D341Med (cell line): ENCODE data around the gene SLC12A6.

Experiments
- DNase-seq: peaks from one replicate; pipeline ENCODE4 v3.0.0; 2012; ENCODE audit warnings: low spot score

SLC12A6 gene

GRCh38 chr15:34259566-34259965 lies 78.0 kb downstream of the SLC12A6 start:
- no peak for DNase-seq

GRCh38 chr15:34258151-34258550 lies 79.4 kb downstream of the SLC12A6 start:
- no peak for DNase-seq

- no peak for DNase-seq
Observed at GRCh38 chr15:34252545-34252944, 85.0 kb downstream of the SLC12A6 start.

GRCh38 chr15:34248190-34248589 lies 89.4 kb downstream of the SLC12A6 start:
- DNase-seq = no peak

- no peak for DNase-seq
Observed at GRCh38 chr15:34246276-34246976, 91.2 kb downstream of the SLC12A6 start.

GRCh38 chr15:34243226-34243625 lies 94.4 kb downstream of the SLC12A6 start:
- DNase-seq = no peak

- no peak for DNase-seq
Observed at GRCh38 chr15:34242331-34242710, 95.3 kb downstream of the SLC12A6 start.

GRCh38 chr15:34241376-34242330 lies 95.9 kb downstream of the SLC12A6 start:
- DNase-seq = peak; percentile 64

GRCh38 chr15:34240537-34240936 lies 97.0 kb downstream of the SLC12A6 start:
- DNase-seq = no peak

GRCh38 chr15:34239151-34239808 lies 98.3 kb downstream of the SLC12A6 start:
- no peak for DNase-seq

GRCh38 chr15:34233614-34234013 lies 104.0 kb downstream of the SLC12A6 start:
- no peak for DNase-seq

- DNase-seq = no peak
Observed at GRCh38 chr15:34223904-34224596, 113.5 kb downstream of the SLC12A6 start.

- DNase-seq = no peak
Observed at GRCh38 chr15:34217587-34218225, 119.9 kb downstream of the SLC12A6 start.

GRCh38 chr15:34216527-34217270 lies 120.9 kb downstream of the SLC12A6 start:
- peak; percentile 78 for DNase-seq

GRCh38 chr15:34214135-34214534 lies 123.4 kb downstream of the SLC12A6 start:
- DNase-seq = no peak

- no peak for DNase-seq
Observed at GRCh38 chr15:34213690-34214089, 123.9 kb downstream of the SLC12A6 start.

GRCh38 chr15:34209421-34210282 lies 127.9 kb downstream of the SLC12A6 start, which contains the start of gene KATNBL1:
TSS of gene KATNBL1 (minus strand) at chr15:34210096. CDS start at chr15:34163676, 46,420 bp downstream.
- peak; percentile 96 for DNase-seq

GRCh38 chr15:34206011-34206410 lies 131.6 kb downstream of the SLC12A6 start:
- DNase-seq = no peak

GRCh38 chr15:34203936-34204335 lies 133.6 kb downstream of the SLC12A6 start:
- DNase-seq = no peak

- no peak for DNase-seq
Observed at GRCh38 chr15:34203305-34203704, 134.3 kb downstream of the SLC12A6 start.
